Left ventricle myocardium inferior (tissue), 1 donor: ENCODE measurements around the gene OTUD7B. TPM values are rescaled to one million over a fixed set of nuclear protein-coding genes. Genes with fewer than 3 reads are reported as not detected.
A peak's percentile ranks its signal among the peaks of the same experiment; 100 is the strongest.

Experiments used
- DNase-seq: peaks from one replicate; pipeline ENCODE4 v3.0.0-alpha.2; 2020
- H3K27ac ChIP-seq: fragments of 200-600 bp; replicated peaks from 2 replicates; pipeline ENCODE4 v1.8.0; 2021
- H3K27me3 ChIP-seq: fragments of 200-600 bp; 2 replicates; pipeline ENCODE4 v1.8.0; 2021; ENCODE audit warnings: low read depth
- H3K36me3 ChIP-seq: fragments of 200-600 bp; 2 replicates; pipeline ENCODE4 v1.8.0; 2021
- H3K4me1 ChIP-seq: fragments of 200-600 bp; 2 replicates; pipeline ENCODE4 v1.8.0; 2021
- H3K4me3 ChIP-seq: fragments of 200-600 bp; 2 replicates; pipeline ENCODE4 v1.8.0; 2021; ENCODE audit warnings: mild to moderate bottlenecking, moderate library complexity
- H3K9me3 ChIP-seq: fragments of 200-600 bp; replicated peaks from 2 replicates; pipeline ENCODE4 v1.8.0; 2021
- intact Hi-C: fragments of 100-400 bp; cut with micrococcal nuclease; formaldehyde crosslinking; loops from one replicate; pipeline ENCODE4 v1.11.0; 2022
- total RNA-seq: library from RNA; stranded (reverse); fragmentation: NEBNext Ultra II Directional; extraction: Animal tissue kit (Norgen Biotek cat#: 25700); gene quantifications from one replicate; pipeline ENCODE4 v1.2.1, GENCODE V29; 2021
- TF ChIP-seq, protein P1 (sequence below): fragments of 200-600 bp; IDR thresholded peaks from 2 replicates; pipeline ENCODE4 v1.8.0; 2021; ENCODE audit warnings: antibody characterized with exemption, mild to moderate bottlenecking, borderline replicate concordance
- donor health status: DM: no; HTN: yes; CAD: no; lungs with severe emphysema.

Gene OTUD7B
- total RNA-seq, 1 donor from 2014 or later, result 23.8 TPM

GRCh38 chr1:150003801-150004200 is 6.7 kb downstream of the OTUD7B start:
- H3K27me3 ChIP-seq, result no peaks in the 10 kb centered on the region
- H3K4me1 ChIP-seq, result peaks cover 71% of the 10 kb centered on the region
- no peak for DNase-seq
- intact Hi-C loops, result no loop called here
- no peaks in the 10 kb centered on the region for H3K9me3 ChIP-seq
- H3K4me3 ChIP-seq, result no peak overlapping the region
- H3K36me3 ChIP-seq, result peaks cover 24% of the 10 kb centered on the region
- TF ChIP-seq, protein P1, sequence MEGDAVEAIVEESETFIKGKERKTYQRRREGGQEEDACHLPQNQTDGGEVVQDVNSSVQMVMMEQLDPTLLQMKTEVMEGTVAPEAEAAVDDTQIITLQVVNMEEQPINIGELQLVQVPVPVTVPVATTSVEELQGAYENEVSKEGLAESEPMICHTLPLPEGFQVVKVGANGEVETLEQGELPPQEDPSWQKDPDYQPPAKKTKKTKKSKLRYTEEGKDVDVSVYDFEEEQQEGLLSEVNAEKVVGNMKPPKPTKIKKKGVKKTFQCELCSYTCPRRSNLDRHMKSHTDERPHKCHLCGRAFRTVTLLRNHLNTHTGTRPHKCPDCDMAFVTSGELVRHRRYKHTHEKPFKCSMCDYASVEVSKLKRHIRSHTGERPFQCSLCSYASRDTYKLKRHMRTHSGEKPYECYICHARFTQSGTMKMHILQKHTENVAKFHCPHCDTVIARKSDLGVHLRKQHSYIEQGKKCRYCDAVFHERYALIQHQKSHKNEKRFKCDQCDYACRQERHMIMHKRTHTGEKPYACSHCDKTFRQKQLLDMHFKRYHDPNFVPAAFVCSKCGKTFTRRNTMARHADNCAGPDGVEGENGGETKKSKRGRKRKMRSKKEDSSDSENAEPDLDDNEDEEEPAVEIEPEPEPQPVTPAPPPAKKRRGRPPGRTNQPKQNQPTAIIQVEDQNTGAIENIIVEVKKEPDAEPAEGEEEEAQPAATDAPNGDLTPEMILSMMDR, result no peak
- H3K27ac ChIP-seq, result no peak overlapping the region

GRCh38 chr1:150002217-150002616 is 8.3 kb downstream of the OTUD7B start:
- H3K4me1 ChIP-seq, result peaks cover 71% of the 10 kb centered on the region

GRCh38 chr1:150001415-150001814 is 9.1 kb downstream of the OTUD7B start:
- H3K4me1 ChIP-seq, result peaks cover 77% of the 10 kb centered on the region
- no peaks in the 10 kb centered on the region for H3K27me3 ChIP-seq
- H3K9me3 ChIP-seq, result no peaks in the 10 kb centered on the region
- DNase-seq, result no peak
- no peak overlapping the region for H3K4me3 ChIP-seq
- intact Hi-C loops, result no loop called here
- peaks cover 20% of the 10 kb centered on the region for H3K36me3 ChIP-seq
- TF ChIP-seq, protein P1, result no peak
- H3K27ac ChIP-seq, result peak overlapping the region; percentile 41

More at GRCh38 chr1:150002217-150002616, 8.3 kb downstream of the OTUD7B start:
- peaks cover 24% of the 10 kb centered on the region for H3K36me3 ChIP-seq
- no peaks in the 10 kb centered on the region for H3K9me3 ChIP-seq
- DNase-seq, result no peak
- no peak overlapping the region for H3K4me3 ChIP-seq
- no peaks in the 10 kb centered on the region for H3K27me3 ChIP-seq
- H3K27ac ChIP-seq, result no peak overlapping the region
- TF ChIP-seq, protein P1, result no peak
- intact Hi-C loops, result no loop called here

DNA sequence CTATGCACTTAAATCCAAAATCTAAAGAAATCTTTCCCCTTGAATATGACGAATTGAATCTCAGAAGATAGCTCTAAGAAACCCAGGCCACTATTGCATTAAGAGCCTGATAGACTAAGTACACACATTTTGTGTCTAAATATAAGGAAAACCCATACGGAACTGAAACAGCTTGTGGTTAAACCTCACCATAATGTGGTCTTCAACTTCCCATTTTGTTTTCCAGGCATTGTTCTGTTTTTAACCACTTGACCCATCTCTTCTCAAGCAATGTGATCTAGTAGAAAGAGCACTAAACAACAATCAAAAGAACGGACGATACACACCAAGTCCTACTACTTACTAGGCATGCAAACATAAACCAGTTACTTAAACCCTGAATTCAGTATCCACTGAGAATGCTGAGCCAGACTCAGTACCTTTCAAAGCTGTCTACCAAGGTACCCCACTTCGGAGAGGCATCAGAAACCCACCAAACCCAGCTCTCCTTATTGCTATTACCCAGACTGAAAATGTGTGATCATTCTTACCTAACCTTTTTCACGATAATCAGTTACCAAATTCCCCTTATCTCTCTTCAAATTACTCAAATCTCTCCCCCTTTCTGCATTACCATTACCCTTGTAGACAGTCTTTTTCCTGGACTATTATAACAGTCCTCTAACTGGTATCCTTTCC is 12.8 kb downstream of the OTUD7B start:
- intact Hi-C loops, result no loop called here
- TF ChIP-seq, protein P1, result no peak
- Histone ChIP-seq H3K27ac (no peak overlapping the region), H3K4me3 (no peak overlapping the region), H3K27me3 (no peaks in the 10 kb centered on the region), H3K36me3 (peaks cover 9% of the 10 kb centered on the region), H3K4me1 (peaks cover 96% of the 10 kb centered on the region), H3K9me3 (no peaks in the 10 kb centered on the region)
- no peak for DNase-seq

- no peaks in the 10 kb centered on the region for H3K27me3 ChIP-seq
- H3K27ac ChIP-seq, result no peak overlapping the region
- TF ChIP-seq, protein P1, result no peak
- H3K36me3 ChIP-seq, result peaks cover 9% of the 10 kb centered on the region
- no peak for DNase-seq
- H3K4me3 ChIP-seq, result no peak overlapping the region
- H3K9me3 ChIP-seq, result no peaks in the 10 kb centered on the region
- H3K4me1 ChIP-seq, result peaks cover 90% of the 10 kb centered on the region
- intact Hi-C loops, result no loop called here
These were observed 14.6 kb downstream of the OTUD7B start for GRCh38 chr1:149995927-149996326.
